ENCODE measurements around the gene MALAT1.
"Not testable (repeated sequence)": the region's sequence is repeated elsewhere in the genome, so short reads cannot be mapped to it uniquely, and the experiment has no call there.

Gene MALAT1

GRCh38 chr11:65499713-65500386 is 1.0 kb downstream of the MALAT1 start:
- no peak for DNase-seq

GRCh38 chr11:65500387-65501185 is 1.7 kb downstream of the MALAT1 start:
- peak in 1 of 2 experiments; percentile 28 for DNase-seq

- no peak for DNase-seq
Observed at GRCh38 chr11:65501186-65501471, 2.3 kb downstream of the MALAT1 start.

- DNase-seq: no peak
Observed at GRCh38 chr11:65501472-65502273, 2.8 kb downstream of the MALAT1 start.

- DNase-seq: no peak
Observed at GRCh38 chr11:65502274-65502554, 3.4 kb downstream of the MALAT1 start.

GRCh38 chr11:65502555-65503367 is 3.9 kb downstream of the MALAT1 start:
- no peak for DNase-seq

- DNase-seq: no peak
Observed at GRCh38 chr11:65503368-65503948, 4.6 kb downstream of the MALAT1 start.

GRCh38 chr11:65503949-65504673 is 5.3 kb downstream of the MALAT1 start:
- no peak for DNase-seq

- DNase-seq: no peak
Observed at GRCh38 chr11:65504674-65505465, 6.0 kb downstream of the MALAT1 start.

GRCh38 chr11:65505466-65506289 is 6.8 kb downstream of the MALAT1 start:
- DNase-seq: no peak

GRCh38 chr11:65506290-65506771 is 7.5 kb downstream of the MALAT1 start:
- DNase-seq: no peak

GRCh38 chr11:65506772-65507505 is 8.1 kb downstream of the MALAT1 start:
- DNase-seq: peak in 1 of 2 experiments; percentile 21

GRCh38 chr11:65512311-65512710 is 13.5 kb downstream of the MALAT1 start:
- not testable (repeated sequence) for DNase-seq

GRCh38 chr11:65516135-65516968 is 17.5 kb downstream of the MALAT1 start:
- DNase-seq: no peak

- DNase-seq: not testable (repeated sequence)
Observed at GRCh38 chr11:65518941-65519549, 20.2 kb downstream of the MALAT1 start.

GRCh38 chr11:65521777-65522521 is 23.1 kb downstream of the MALAT1 start:
- not testable (repeated sequence) for DNase-seq
